MG63 (cell line): ENCODE results near the gene DEXI. TPM values are rescaled to one million over a fixed set of nuclear protein-coding genes. Genes with fewer than 3 reads are reported as not detected.

Experiments
- DNase-seq: peaks from one replicate; pipeline ENCODE4 v3.0.0-alpha.2; 2020
- H3K27me3 ChIP-seq: fragments of 250-450 bp; sonication (Bioruptor Pico); 2 replicates; pipeline ENCODE4 v1.5.1; 2020; ENCODE audit warnings: mild to moderate bottlenecking, moderate library complexity
- H3K36me3 ChIP-seq: fragments of 250-450 bp; sonication (Bioruptor Pico); 2 replicates; pipeline ENCODE4 v1.5.1; 2020; ENCODE audit warnings: mild to moderate bottlenecking, moderate library complexity
- H3K4me3 ChIP-seq: fragments of 250-450 bp; sonication (Bioruptor Pico); 2 replicates; pipeline ENCODE4 v1.5.1; 2020; ENCODE audit warnings: mild to moderate bottlenecking, moderate library complexity
- H3K9me3 ChIP-seq: fragments of 250-450 bp; sonication (Bioruptor Pico); 2 replicates; pipeline ENCODE4 v1.5.1; 2020; ENCODE audit warnings: mild to moderate bottlenecking, moderate library complexity
- total RNA-seq: library from RNA; depleted of rRNA; stranded (reverse); fragments of >200 nt; shearing (Covaris generic); gene quantifications from 2 replicates; pipeline ENCODE4 v1.2.3, GENCODE V29; 2014; ENCODE audit warnings: low replicate concordance; rRNA removed

Gene DEXI
- total RNA-seq, 1 experiment from 2014 or later = 87.2 TPM

- Histone ChIP-seq H3K9me3 (no peaks in the 10 kb centered on the region), H3K36me3 (no peaks in the 10 kb centered on the region), H3K27me3 (peaks cover 2% of the 10 kb centered on the region; the same call in 1 of the 2 replicates), H3K4me3 (no peak overlapping the region)
- no peak for DNase-seq
Measured at GRCh38 chr16:10896723-10897122, 45.5 kb downstream of the DEXI start.

GRCh38 chr16:10896165-10896564, 46.1 kb downstream of the DEXI start:
- H3K27me3 ChIP-seq = peaks cover 2% of the 10 kb centered on the region; the same call in 1 of the 2 replicates
- no peak for DNase-seq

GRCh38 chr16:10895053-10895946, 47.0 kb downstream of the DEXI start:
- DNase-seq = peak; percentile 37
- H3K27me3 ChIP-seq = peaks cover 2% of the 10 kb centered on the region; the same call in 1 of the 2 replicates
- H3K36me3 ChIP-seq = no peaks in the 10 kb centered on the region
- H3K9me3 ChIP-seq = no peaks in the 10 kb centered on the region
- no peak overlapping the region for H3K4me3 ChIP-seq

More at GRCh38 chr16:10896165-10896564, 46.1 kb downstream of the DEXI start:
- Histone ChIP-seq H3K4me3 (no peak overlapping the region), H3K36me3 (no peaks in the 10 kb centered on the region), H3K9me3 (no peaks in the 10 kb centered on the region)

- Histone ChIP-seq H3K27me3 (peaks cover 2% of the 10 kb centered on the region; the same call in 1 of the 2 replicates), H3K9me3 (no peaks in the 10 kb centered on the region), H3K36me3 (no peaks in the 10 kb centered on the region), H3K4me3 (no peak overlapping the region)
- no peak for DNase-seq
Measured at GRCh38 chr16:10892782-10893318, 49.4 kb downstream of the DEXI start.

- no peak overlapping the region for H3K4me3 ChIP-seq
- H3K36me3 ChIP-seq = no peaks in the 10 kb centered on the region
- DNase-seq = no peak
- H3K9me3 ChIP-seq = no peaks in the 10 kb centered on the region
- H3K27me3 ChIP-seq = peaks cover 4% of the 10 kb centered on the region; the same call in 1 of the 2 replicates
Measured at GRCh38 chr16:10889855-10890254, 52.4 kb downstream of the DEXI start.

- Histone ChIP-seq H3K27me3 (peaks cover 6% of the 10 kb centered on the region; the same call in 1 of the 2 replicates), H3K9me3 (no peaks in the 10 kb centered on the region), H3K36me3 (no peaks in the 10 kb centered on the region), H3K4me3 (no peak overlapping the region)
- DNase-seq = no peak
Measured at GRCh38 chr16:10888320-10888937, 53.8 kb downstream of the DEXI start.

GRCh38 chr16:10885246-10885645, 57.0 kb downstream of the DEXI start:
- H3K27me3 ChIP-seq = peaks cover 4% of the 10 kb centered on the region
- DNase-seq = no peak

GRCh38 chr16:10883004-10883403, 59.3 kb downstream of the DEXI start:
- Histone ChIP-seq H3K9me3 (no peaks in the 10 kb centered on the region), H3K27me3 (peaks cover 19% of the 10 kb centered on the region), H3K36me3 (no peaks in the 10 kb centered on the region), H3K4me3 (no peak overlapping the region)
- no peak for DNase-seq

More at GRCh38 chr16:10885246-10885645, 57.0 kb downstream of the DEXI start:
- no peak overlapping the region for H3K4me3 ChIP-seq
- H3K9me3 ChIP-seq = no peaks in the 10 kb centered on the region
- H3K36me3 ChIP-seq = no peaks in the 10 kb centered on the region

GRCh38 chr16:10881479-10882030, 60.7 kb downstream of the DEXI start:
- H3K4me3 ChIP-seq = no peak overlapping the region
- no peaks in the 10 kb centered on the region for H3K36me3 ChIP-seq
- DNase-seq = no peak
- H3K9me3 ChIP-seq = no peaks in the 10 kb centered on the region
- H3K27me3 ChIP-seq = peaks cover 21% of the 10 kb centered on the region

- no peaks in the 10 kb centered on the region for H3K36me3 ChIP-seq
- H3K4me3 ChIP-seq = no peak overlapping the region
- DNase-seq = no peak
- no peaks in the 10 kb centered on the region for H3K9me3 ChIP-seq
- peaks cover 21% of the 10 kb centered on the region for H3K27me3 ChIP-seq
Measured at GRCh38 chr16:10880594-10881452, 61.4 kb downstream of the DEXI start.

- Histone ChIP-seq H3K9me3 (no peaks in the 10 kb centered on the region), H3K36me3 (no peaks in the 10 kb centered on the region), H3K4me3 (no peak overlapping the region), H3K27me3 (peaks cover 25% of the 10 kb centered on the region)
- no peak for DNase-seq
Measured at GRCh38 chr16:10879681-10880589, 62.3 kb downstream of the DEXI start.

Other genes with a start within 250 kb of the DEXI start
- gene TEKT5, start 247.5 kb downstream of the DEXI start, total RNA-seq = not detected in 2 replicates
- gene NUBP1, start 198.6 kb downstream of the DEXI start, total RNA-seq = 45.2 and 57.5 TPM in 2 replicates
- gene TVP23A, start 123.7 kb downstream of the DEXI start, total RNA-seq = not detected in 2 replicates
- not detected in 2 replicates for gene CIITA, start 65.3 kb downstream of the DEXI start, total RNA-seq
- 6.2 and 11.5 TPM in 2 replicates for gene CLEC16A, start 2.1 kb upstream of the DEXI start, total RNA-seq